ENCODE data around the gene INTS3.

Gene INTS3

DNA sequence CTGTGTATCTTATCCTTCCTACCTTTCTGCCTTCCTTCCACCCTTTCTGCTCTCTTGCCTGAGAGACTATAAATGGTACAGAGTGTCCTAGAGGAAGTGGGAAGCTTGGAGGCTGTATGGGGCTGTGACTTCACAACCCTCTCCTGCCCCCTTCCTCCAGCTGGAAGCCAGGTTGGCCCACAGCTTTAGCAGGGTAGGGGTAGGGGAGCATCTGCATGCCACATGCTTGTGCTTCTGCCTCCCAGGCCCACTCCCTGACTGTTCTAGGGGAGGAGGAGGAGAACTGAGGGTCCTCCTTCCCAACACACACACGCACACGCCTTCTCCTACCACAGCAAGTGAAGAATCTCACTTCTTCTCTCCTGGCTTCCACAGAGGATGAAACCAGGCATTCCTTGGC lies 43.4 kb downstream of the INTS3 start:
- TF ChIP-seq CTCF (conservative IDR thresholded peaks at IDR 0.05; ENCODE audit: low read depth, low read length): no peak
- H3K4me3 ChIP-seq (ENCODE audit: low read length): no peak overlapping the region
- DNase-seq (ENCODE audit: low read depth): no peak

DNA sequence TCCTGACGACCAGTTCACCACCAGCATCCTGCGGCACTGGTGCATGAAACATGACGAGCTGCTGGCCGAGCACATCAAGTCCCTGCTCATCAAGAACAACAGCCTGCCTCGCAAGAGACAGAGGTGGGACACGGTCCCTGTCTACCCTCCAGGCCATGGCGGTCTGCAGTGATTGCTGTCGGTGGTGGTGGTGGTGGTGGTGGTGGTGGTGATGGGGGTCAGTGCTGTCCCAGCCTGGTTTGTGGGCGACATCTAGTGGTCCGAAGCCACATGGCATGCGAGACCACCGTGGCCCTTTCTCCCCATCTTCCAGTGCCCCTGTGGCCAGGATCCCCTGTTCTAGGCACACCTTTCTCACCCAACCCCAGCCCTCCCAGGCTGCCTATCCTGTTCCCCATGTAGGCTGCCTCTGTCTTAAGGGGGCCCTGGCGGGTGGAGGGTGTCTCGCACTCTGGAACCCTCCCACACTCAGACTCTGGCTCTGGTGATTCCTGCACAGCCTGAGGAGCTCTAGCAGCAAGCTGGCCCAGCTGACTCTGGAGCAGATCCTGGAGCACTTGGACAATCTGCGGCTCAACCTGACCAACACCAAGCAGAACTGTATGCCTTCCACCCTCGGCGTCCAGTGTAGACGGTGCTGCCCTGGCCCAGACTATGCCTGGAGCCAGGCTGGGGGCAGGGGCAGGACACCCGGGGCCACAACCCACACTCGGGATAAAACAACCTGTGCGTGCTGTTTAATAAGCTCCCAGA lies 44.2 kb downstream of the INTS3 start:
- TF ChIP-seq CTCF (conservative IDR thresholded peaks at IDR 0.05; ENCODE audit: low read depth, low read length): peak; percentile 55
- no peak overlapping the region for H3K4me3 ChIP-seq (ENCODE audit: low read length)
- DNase-seq (ENCODE audit: low read depth): no peak

DNA sequence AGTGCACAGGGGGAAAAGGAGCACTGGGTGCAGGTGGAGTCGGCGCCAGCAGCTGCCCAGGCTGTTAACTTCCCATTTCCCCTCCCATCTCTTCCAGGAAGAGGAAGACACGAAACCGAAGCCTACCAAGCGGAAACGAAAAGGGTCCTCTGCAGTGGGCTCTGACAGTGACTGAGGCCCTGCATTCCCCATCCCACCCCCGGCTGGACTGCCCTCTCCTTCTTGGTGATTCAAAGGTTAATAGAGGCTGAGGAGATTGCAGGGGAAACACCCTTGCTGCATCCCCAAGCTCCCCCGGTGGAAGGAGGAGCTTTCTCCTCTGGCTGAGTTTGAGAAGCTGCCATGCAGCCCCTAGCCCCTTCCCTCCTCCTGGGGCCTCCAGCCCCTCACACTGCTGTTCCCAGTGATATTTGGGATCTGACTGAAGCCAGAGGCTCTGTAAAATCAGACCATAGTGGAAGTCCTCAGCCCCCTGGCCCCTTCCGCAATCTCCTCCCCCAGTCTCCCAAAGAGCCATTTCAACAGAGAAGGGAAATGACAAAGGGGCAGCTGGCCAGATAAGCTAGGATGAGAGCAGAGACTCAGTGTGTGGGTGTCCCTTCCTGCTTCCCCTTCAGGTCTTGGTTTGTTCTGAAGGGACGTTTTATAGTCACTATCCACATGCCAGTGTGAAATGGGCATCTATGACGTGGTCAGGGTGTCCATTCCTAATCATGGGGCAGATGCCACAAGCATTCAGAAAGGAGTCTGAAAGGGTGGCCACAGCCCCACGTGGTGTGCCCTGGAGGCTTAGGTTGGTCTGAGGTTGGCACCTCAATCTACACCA lies 45.5 kb downstream of the INTS3 start:
- no peak overlapping the region for H3K4me3 ChIP-seq (ENCODE audit: low read length)
- no peak for DNase-seq (ENCODE audit: low read depth)
- no peak for TF ChIP-seq CTCF (conservative IDR thresholded peaks at IDR 0.05; ENCODE audit: low read depth, low read length)

GRCh38 chr1:153774026-153774595 lies 46.3 kb downstream of the INTS3 start:
- no peak overlapping the region for H3K4me3 ChIP-seq (ENCODE audit: low read length)
- no peak for DNase-seq (ENCODE audit: low read depth)
- no peak for TF ChIP-seq CTCF (conservative IDR thresholded peaks at IDR 0.05; ENCODE audit: low read depth, low read length)

DNA sequence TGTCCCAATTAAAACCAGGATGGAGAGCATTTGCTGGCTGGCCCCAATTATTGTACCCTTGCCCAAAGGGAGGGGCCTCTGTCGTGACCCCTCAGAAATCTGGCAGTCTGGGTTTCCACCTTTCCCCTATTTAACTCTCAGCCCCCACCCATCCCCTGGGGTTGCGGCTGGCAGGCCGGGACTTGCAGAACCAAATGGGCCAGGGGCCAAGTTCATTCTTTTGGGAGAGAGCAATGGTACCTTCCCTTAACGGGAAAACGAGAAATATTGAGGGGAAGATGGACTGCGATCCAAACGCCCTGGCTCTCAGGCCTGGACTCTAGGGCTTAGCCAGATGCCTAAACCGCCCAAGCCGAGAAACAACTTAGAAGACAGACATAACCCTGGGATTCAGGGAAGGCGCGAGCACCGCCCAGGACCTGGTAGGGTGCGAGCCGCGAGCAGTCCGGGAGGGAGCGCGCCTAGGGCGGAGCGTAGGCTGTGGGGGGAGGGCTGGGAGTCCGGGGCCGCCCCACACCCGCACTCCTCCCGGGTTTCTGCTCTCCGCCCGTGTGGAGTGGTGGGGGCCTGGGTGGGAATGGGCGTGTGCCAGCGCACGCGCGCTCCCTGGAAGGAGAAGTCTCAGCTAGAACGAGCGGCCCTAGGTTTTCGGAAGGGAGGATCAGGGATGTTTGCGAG lies 47.1 kb downstream of the INTS3 start, which contains the start of gene SLC27A3:
TSS of gene SLC27A3 (plus strand) at position 628 of the 678 bp plus-strand sequence. CDS start 91 bp downstream, outside the sequence.
- no peak for DNase-seq (ENCODE audit: low read depth)
- no peak for TF ChIP-seq CTCF (conservative IDR thresholded peaks at IDR 0.05; ENCODE audit: low read depth, low read length)
- H3K4me3 ChIP-seq (ENCODE audit: low read length): peak within 1 kb of the TSS; percentile 60

DNA sequence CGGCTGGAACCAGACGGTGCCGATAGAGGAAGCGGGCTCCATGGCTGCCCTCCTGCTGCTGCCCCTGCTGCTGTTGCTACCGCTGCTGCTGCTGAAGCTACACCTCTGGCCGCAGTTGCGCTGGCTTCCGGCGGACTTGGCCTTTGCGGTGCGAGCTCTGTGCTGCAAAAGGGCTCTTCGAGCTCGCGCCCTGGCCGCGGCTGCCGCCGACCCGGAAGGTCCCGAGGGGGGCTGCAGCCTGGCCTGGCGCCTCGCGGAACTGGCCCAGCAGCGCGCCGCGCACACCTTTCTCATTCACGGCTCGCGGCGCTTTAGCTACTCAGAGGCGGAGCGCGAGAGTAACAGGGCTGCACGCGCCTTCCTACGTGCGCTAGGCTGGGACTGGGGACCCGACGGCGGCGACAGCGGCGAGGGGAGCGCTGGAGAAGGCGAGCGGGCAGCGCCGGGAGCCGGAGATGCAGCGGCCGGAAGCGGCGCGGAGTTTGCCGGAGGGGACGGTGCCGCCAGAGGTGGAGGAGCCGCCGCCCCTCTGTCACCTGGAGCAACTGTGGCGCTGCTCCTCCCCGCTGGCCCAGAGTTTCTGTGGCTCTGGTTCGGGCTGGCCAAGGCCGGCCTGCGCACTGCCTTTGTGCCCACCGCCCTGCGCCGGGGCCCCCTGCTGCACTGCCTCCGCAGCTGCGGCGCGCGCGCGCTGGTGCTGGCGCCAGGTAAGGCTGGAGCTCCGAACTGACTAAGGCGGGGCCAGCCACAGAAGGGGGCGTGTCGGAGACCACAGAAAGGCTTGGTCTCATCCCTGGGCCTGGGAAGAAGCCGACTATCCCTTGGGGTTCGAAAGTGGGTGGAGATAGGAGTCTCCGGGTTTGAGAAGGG lies 47.8 kb downstream of the INTS3 start:
- no peak for TF ChIP-seq CTCF (conservative IDR thresholded peaks at IDR 0.05; ENCODE audit: low read depth, low read length)
- H3K4me3 ChIP-seq (ENCODE audit: low read length): peak overlapping the region; percentile 60
- DNase-seq (ENCODE audit: low read depth): no peak

All from retinal pigment epithelial cell (primary cell).